ENCODE data around the gene FALEC. TPM values are rescaled to one million over a fixed set of nuclear protein-coding genes. Genes with fewer than 3 reads are reported as not detected.

The FALEC gene
- total RNA-seq, 1 donor from 2014 or later, result 0.44 TPM

DNA sequence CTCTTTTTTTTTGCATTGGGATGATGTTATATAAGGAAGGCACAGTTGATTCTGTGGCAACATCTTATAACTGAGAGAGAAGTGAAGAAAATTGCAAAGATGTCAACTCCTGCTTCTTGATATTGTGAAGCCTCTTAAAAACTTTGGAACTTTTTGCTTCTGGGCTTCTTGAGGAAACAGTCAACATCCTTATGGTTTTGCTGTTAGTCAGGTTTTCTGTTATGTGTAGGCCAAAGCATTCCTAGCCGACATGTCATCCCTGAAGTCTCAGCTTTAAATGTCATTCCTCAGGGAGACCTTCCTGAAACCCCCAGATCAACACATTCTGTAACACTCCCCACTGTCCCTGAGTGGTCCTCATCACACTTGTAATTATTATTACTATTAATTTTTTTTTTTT lies 12.6 kb downstream of the FALEC start:
- TF ChIP-seq, protein P1, sequence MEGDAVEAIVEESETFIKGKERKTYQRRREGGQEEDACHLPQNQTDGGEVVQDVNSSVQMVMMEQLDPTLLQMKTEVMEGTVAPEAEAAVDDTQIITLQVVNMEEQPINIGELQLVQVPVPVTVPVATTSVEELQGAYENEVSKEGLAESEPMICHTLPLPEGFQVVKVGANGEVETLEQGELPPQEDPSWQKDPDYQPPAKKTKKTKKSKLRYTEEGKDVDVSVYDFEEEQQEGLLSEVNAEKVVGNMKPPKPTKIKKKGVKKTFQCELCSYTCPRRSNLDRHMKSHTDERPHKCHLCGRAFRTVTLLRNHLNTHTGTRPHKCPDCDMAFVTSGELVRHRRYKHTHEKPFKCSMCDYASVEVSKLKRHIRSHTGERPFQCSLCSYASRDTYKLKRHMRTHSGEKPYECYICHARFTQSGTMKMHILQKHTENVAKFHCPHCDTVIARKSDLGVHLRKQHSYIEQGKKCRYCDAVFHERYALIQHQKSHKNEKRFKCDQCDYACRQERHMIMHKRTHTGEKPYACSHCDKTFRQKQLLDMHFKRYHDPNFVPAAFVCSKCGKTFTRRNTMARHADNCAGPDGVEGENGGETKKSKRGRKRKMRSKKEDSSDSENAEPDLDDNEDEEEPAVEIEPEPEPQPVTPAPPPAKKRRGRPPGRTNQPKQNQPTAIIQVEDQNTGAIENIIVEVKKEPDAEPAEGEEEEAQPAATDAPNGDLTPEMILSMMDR (IDR thresholded peaks at IDR 0.05; ENCODE audit: borderline replicate concordance), result no peak
- no peaks in the 10 kb centered on the region for H3K36me3 ChIP-seq
- DNase-seq, result no peak
- peaks cover 23% of the 10 kb centered on the region for H3K4me1 ChIP-seq
- peak overlapping the region; percentile 44 for H3K27ac ChIP-seq (replicated peaks)
- intact Hi-C loops (cut with micrococcal nuclease), result loop anchor here (10.0 kb wide), 1 partner anchor 53 kb away; no protein-coding TSS in a partner anchor
- H3K27me3 ChIP-seq (ENCODE audit: low read depth), result no peaks in the 10 kb centered on the region
- no peak overlapping the region for H3K4me3 ChIP-seq
- H3K9me3 ChIP-seq (replicated peaks), result no peaks in the 10 kb centered on the region

DNA sequence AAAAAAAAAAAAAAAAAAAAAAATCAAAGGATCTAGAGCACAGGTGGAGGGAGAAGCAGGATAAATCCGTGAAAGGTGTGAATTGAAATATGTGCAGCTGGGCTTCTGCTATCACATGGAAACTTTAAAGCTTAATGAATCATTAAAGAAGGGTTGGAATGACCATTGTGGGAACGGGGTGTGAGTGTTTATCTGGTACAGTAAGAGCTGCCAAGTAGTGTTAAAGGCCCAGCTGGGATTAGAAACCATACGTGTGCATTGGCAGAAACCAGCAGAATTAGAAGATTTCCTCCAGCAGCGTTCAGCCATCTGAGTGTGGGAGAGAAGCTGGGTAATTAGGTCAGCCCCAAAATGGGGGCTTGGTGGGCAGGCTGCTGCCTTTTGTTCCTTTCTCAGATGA lies 13.5 kb downstream of the FALEC start:
- Histone ChIP-seq H3K4me3 (no peak overlapping the region), H3K27ac (replicated peaks) (peak overlapping the region; percentile 44)
- intact Hi-C loops (cut with micrococcal nuclease), result loop anchor here (10.0 kb wide), 1 partner anchor 54 kb away; no protein-coding TSS in a partner anchor

DNA sequence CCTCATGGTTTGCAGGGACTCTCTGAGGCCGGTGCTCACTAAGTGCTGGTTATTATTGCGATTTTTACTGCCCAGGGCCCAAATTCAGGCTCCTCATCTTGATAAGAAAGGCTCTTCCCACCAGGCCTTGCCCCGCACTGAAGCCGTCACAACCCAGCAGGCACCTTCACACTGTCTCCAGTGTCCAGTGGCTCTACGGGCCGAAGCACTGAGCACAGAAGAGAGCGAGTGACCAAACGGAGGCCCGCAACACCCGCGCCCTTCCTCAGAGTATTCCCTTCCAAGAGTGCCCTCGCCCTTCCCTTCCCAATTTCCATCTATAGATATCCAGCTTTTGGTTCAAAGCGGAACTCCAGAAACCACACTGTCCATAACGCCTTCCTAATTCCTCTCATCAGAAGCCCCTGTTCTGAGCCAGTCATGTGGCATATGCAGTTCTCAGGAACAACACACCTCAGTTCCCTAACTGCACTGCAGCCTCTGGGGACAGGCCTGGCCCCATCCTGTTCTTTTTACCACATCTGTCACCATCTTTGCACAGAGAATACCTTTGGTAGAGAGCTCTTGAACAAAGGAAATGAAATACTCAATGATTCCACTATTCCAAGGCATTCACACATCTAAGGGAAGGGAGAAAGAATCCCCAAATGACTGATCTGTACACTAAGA lies 15.1 kb downstream of the FALEC start:
- intact Hi-C loops (cut with micrococcal nuclease), result no loop called here
- peaks cover 43% of the 10 kb centered on the region for H3K4me1 ChIP-seq
- no peak overlapping the region for H3K27ac ChIP-seq (replicated peaks)

More for the DNA sequence above, 13.5 kb downstream of the FALEC start:
- no peaks in the 10 kb centered on the region for H3K36me3 ChIP-seq
- TF ChIP-seq, protein P1 (IDR thresholded peaks at IDR 0.05; ENCODE audit: borderline replicate concordance), result no peak
- peaks cover 30% of the 10 kb centered on the region for H3K4me1 ChIP-seq
- DNase-seq, result no peak
- H3K27me3 ChIP-seq (ENCODE audit: low read depth), result no peaks in the 10 kb centered on the region
- no peaks in the 10 kb centered on the region for H3K9me3 ChIP-seq (replicated peaks)

GRCh38 chr1:150532860-150533259 lies 17.3 kb downstream of the FALEC start:
- H3K27ac ChIP-seq (replicated peaks), result peak overlapping the region; percentile 83
- intact Hi-C loops (cut with micrococcal nuclease), result no loop called here
- no peaks in the 10 kb centered on the region for H3K9me3 ChIP-seq (replicated peaks)
- no peaks in the 10 kb centered on the region for H3K27me3 ChIP-seq (ENCODE audit: low read depth)
- no peak overlapping the region for H3K4me3 ChIP-seq
- TF ChIP-seq, protein P1 (IDR thresholded peaks at IDR 0.05; ENCODE audit: borderline replicate concordance), result no peak
- no peaks in the 10 kb centered on the region for H3K36me3 ChIP-seq
- peaks cover 50% of the 10 kb centered on the region for H3K4me1 ChIP-seq
- DNase-seq, result no peak

More for the DNA sequence above, 15.1 kb downstream of the FALEC start:
- Histone ChIP-seq H3K27me3 (ENCODE audit: low read depth) (no peaks in the 10 kb centered on the region), H3K36me3 (no peaks in the 10 kb centered on the region), H3K9me3 (replicated peaks) (no peaks in the 10 kb centered on the region), H3K4me3 (no peak overlapping the region)
- DNase-seq, result no peak
- TF ChIP-seq, protein P1 (IDR thresholded peaks at IDR 0.05; ENCODE audit: borderline replicate concordance), result no peak

DNA sequence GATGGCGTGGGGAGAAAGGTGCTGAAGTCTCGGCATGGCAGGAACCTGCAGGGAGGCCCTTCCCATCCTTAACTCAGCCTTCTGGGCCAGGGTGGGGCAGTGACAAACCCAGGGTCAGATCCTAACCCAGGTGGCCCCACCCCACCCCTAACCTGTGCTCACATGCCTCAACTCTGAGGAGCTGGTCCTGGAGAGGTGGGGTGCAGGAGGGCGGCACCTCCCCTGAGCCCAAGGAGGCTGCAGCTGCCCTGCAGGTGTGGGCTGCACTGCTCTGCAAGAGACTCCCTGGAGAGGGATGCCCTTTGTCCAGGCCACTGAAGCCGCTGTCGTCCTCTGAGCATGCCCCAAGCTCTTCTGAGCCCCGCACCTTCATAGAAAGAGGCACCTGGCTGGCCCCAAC lies 18.4 kb downstream of the FALEC start:
- TF ChIP-seq, protein P1 (IDR thresholded peaks at IDR 0.05; ENCODE audit: borderline replicate concordance), result no peak
- Histone ChIP-seq H3K4me1 (peaks cover 43% of the 10 kb centered on the region), H3K36me3 (no peaks in the 10 kb centered on the region), H3K4me3 (no peak overlapping the region), H3K27me3 (ENCODE audit: low read depth) (no peaks in the 10 kb centered on the region), H3K9me3 (replicated peaks) (no peaks in the 10 kb centered on the region), H3K27ac (replicated peaks) (peak overlapping the region; percentile 83)
- DNase-seq, result no peak
- intact Hi-C loops (cut with micrococcal nuclease), result no loop called here
